ENCODE results near the gene SNW1.

Gene SNW1

DNA sequence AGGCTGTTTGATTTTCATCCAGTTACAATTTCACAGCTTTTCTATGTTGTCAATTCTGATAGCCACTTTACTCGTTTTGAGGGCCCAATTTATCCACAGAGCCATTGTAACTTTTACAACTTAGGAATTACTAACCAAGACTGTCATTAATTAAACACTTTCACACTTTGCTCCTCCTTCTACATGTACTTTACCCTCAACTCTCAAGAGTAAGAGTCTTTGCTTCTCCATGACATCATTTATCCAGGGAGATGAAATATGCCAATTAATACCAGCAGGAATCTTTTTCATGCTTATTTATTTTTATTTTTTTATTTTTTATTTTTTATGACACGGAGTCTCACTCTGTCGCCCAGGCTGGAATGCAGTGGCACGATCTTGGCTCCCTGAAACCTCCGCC, 39.5 kb downstream of the SNW1 start:
- Histone ChIP-seq H3K4me3 (ENCODE audit: low read depth, low read length, poor library complexity, severe bottlenecking) (no peak overlapping the region), H3F3A (ENCODE audit: insufficient read depth, low read length) (no peaks in the 10 kb centered on the region; the same call in 1 of the 2 replicates), H3K27me3 (ENCODE audit: insufficient read depth, low read length) (no peaks in the 10 kb centered on the region), H3K9me2 (ENCODE audit: low read depth, low read length) (no peaks in the 10 kb centered on the region), H3K79me2 (ENCODE audit: insufficient read depth, low read length) (no peaks in the 10 kb centered on the region), H4K20me1 (ENCODE audit: insufficient read depth, low read length) (no peaks in the 10 kb centered on the region), H3K27ac (ENCODE audit: low read depth, low read length, poor library complexity, severe bottlenecking) (no peak overlapping the region), H2AFZ (ENCODE audit: low read length) (no peak overlapping the region), H3K4me2 (ENCODE audit: low read length) (no peak overlapping the region), H3K36me3 (ENCODE audit: insufficient read depth, low read length) (peaks cover 93% of the 10 kb centered on the region), H3K9ac (ENCODE audit: low read length) (no peak overlapping the region), H3K9me3 (ENCODE audit: low read length) (no peaks in the 10 kb centered on the region), H3K4me1 (ENCODE audit: insufficient read depth, low read length, severe bottlenecking) (no peaks in the 10 kb centered on the region)
- no peak for TF ChIP-seq EZH2 (IDR thresholded peaks at IDR 0.05; ENCODE audit: borderline replicate concordance, low read length)
- TF ChIP-seq, protein P1, sequence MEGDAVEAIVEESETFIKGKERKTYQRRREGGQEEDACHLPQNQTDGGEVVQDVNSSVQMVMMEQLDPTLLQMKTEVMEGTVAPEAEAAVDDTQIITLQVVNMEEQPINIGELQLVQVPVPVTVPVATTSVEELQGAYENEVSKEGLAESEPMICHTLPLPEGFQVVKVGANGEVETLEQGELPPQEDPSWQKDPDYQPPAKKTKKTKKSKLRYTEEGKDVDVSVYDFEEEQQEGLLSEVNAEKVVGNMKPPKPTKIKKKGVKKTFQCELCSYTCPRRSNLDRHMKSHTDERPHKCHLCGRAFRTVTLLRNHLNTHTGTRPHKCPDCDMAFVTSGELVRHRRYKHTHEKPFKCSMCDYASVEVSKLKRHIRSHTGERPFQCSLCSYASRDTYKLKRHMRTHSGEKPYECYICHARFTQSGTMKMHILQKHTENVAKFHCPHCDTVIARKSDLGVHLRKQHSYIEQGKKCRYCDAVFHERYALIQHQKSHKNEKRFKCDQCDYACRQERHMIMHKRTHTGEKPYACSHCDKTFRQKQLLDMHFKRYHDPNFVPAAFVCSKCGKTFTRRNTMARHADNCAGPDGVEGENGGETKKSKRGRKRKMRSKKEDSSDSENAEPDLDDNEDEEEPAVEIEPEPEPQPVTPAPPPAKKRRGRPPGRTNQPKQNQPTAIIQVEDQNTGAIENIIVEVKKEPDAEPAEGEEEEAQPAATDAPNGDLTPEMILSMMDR (IDR thresholded peaks at IDR 0.05; ENCODE audit: low read length), result no peak

DNA sequence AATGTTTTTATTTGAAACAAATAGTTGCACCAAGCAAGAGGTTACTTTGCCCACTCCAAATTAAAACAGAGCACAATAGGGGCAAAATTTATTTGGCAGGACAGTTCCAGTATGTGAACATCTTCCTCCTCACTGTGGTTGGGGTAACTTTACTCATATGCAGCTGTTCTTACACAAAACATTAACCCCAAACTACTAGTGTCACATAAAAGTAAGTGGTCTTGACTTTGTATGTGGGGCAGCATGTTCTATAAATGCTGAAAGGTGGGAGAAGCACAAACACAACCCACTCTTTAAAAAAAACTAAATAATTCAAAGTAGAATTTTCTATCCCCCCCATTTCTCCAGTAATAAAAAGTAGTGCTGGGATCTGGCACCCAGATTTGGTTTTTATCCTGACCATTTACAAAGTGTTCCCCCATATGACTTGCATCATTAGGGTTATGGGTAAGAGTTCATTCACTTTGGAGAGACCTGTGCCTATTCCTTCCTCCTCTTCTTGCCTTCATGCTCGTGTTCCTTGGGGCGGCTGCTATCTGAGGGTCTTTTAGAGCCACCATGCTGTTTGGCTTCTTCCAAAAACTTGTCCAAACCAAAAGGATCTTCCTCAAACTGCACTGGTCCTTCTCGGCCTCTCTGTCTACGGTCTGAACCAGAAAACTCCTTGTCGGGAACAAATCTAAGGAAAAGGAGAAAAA, 43.2 kb downstream of the SNW1 start:
- Histone ChIP-seq H3K4me1 (ENCODE audit: insufficient read depth, low read length, severe bottlenecking) (no peaks in the 10 kb centered on the region), H3K9me3 (ENCODE audit: low read length) (no peaks in the 10 kb centered on the region), H3K9ac (ENCODE audit: low read length) (no peak overlapping the region), H3K4me3 (ENCODE audit: low read depth, low read length, poor library complexity, severe bottlenecking) (no peak overlapping the region), H3K4me2 (ENCODE audit: low read length) (no peak overlapping the region), H3K79me2 (ENCODE audit: insufficient read depth, low read length) (peaks cover 5% of the 10 kb centered on the region), H3K36me3 (ENCODE audit: insufficient read depth, low read length) (peaks cover 96% of the 10 kb centered on the region), H3K9me2 (ENCODE audit: low read depth, low read length) (no peaks in the 10 kb centered on the region), H3F3A (ENCODE audit: insufficient read depth, low read length) (no peaks in the 10 kb centered on the region; the same call in 1 of the 2 replicates), H4K20me1 (ENCODE audit: insufficient read depth, low read length) (no peaks in the 10 kb centered on the region), H3K27ac (ENCODE audit: low read depth, low read length, poor library complexity, severe bottlenecking) (no peak overlapping the region), H3K27me3 (ENCODE audit: insufficient read depth, low read length) (no peaks in the 10 kb centered on the region), H2AFZ (ENCODE audit: low read length) (no peak overlapping the region)
- TF ChIP-seq, protein P1 (IDR thresholded peaks at IDR 0.05; ENCODE audit: low read length), result no peak
- no peak for TF ChIP-seq EZH2 (IDR thresholded peaks at IDR 0.05; ENCODE audit: borderline replicate concordance, low read length)

DNA sequence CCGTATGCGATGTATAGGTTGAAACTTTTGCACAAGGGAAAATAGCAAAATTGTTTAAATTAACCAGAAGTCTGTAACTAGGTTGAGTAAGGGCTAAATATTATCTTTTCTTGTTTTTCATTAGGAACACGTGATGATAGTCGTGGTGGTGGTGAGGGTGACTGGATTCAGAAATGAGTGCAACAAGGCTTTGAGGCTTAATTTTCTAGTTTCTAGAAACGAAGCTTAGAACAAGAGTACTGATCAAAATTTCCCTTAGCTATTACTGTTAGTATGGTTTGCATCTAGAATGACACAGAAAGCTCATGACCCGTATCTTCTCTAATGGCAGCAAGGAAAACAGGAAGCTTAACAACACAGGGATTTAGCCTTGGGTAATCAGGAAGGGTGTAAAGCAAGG, 46.0 kb downstream of the SNW1 start:
- H4K20me1 ChIP-seq (ENCODE audit: insufficient read depth, low read length), result no peaks in the 10 kb centered on the region
- no peaks in the 10 kb centered on the region for H3F3A ChIP-seq (ENCODE audit: insufficient read depth, low read length)
- H3K4me1 ChIP-seq (ENCODE audit: insufficient read depth, low read length, severe bottlenecking), result peaks cover 6% of the 10 kb centered on the region
- no peak overlapping the region for H3K9ac ChIP-seq (ENCODE audit: low read length)
- H3K9me2 ChIP-seq (ENCODE audit: low read depth, low read length), result no peaks in the 10 kb centered on the region
- no peak for TF ChIP-seq EZH2 (IDR thresholded peaks at IDR 0.05; ENCODE audit: borderline replicate concordance, low read length)
- TF ChIP-seq, protein P1 (IDR thresholded peaks at IDR 0.05; ENCODE audit: low read length), result no peak
- no peak overlapping the region for H3K4me3 ChIP-seq (ENCODE audit: low read depth, low read length, poor library complexity, severe bottlenecking)
- no peak overlapping the region for H3K4me2 ChIP-seq (ENCODE audit: low read length)
- H3K9me3 ChIP-seq (ENCODE audit: low read length), result no peaks in the 10 kb centered on the region
- no peak overlapping the region for H2AFZ ChIP-seq (ENCODE audit: low read length)
- peaks cover 14% of the 10 kb centered on the region for H3K79me2 ChIP-seq (ENCODE audit: insufficient read depth, low read length)
- H3K27ac ChIP-seq (ENCODE audit: low read depth, low read length, poor library complexity, severe bottlenecking), result no peak overlapping the region
- H3K27me3 ChIP-seq (ENCODE audit: insufficient read depth, low read length), result no peaks in the 10 kb centered on the region
- H3K36me3 ChIP-seq (ENCODE audit: insufficient read depth, low read length), result peaks cover 96% of the 10 kb centered on the region

Data from OCI-LY1 (cell line).